Dermis microvascular lymphatic vessel endothelial cell (primary cell): ENCODE results near the gene FNDC8. TPM values are rescaled to one million over a fixed set of nuclear protein-coding genes. Genes with fewer than 3 reads are reported as not detected.
"Not testable (repeated sequence)": the region's sequence is repeated elsewhere in the genome, so short reads cannot be mapped to it uniquely, and the experiment has no call there.

Source experiments
- DNase-seq, 2 donors: peaks; one replicate each; pipeline versions ENCODE4 v3.0.0 to v3.0.0-alpha.2; 2010; ENCODE audit warnings: low read depth in 2 of 2
- total RNA-seq: library from RNA; depleted of rRNA; stranded (reverse); fragments of >200 nt; gene quantifications from 2 replicates; pipeline ENCODE4 v1.2.1, GENCODE V29; 2014

The FNDC8 gene
- total RNA-seq, result under 0.01 TPM in 1 of 2 replicates, not detected in the other

- DNase-seq, result no peak
These were observed at the start of gene FNDC8 for GRCh38 chr17:35121315-35121714. FNDC8 (plus strand) TSS chr17:35121615; CDS start chr17:35121694, 79 bp downstream.

GRCh38 chr17:35073183-35073790 is 48.1 kb upstream of the FNDC8 start:
- DNase-seq, result no peak

DNA sequence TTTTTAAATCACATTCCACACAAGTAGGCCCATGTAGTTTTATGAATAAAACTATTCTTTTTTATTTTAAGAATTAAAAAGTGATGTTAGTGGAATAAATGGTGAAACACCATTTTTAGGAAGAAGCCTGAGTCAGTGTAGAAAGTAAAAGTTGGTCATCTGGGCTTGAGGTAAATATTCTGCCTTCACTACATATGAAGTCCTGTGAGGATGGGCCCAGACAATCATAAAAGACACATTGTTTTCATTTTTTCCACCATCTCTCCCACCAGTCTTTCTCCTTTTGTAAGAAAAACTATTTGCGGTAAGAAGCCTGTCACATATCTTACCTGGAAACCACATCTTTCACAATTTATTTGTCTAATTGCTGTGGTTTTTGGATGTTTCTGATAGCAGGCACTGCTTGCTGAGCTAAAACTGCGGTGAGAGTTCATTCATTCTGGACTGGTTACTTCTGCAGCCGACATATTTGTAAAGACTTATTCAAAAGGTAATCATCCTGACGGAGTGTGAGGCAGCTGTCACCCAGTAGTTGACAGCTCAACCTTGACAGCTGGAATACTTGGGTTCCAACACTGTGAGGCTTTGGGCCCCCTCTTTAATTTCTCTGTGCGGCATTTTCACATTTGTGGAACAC is 47.3 kb upstream of the FNDC8 start:
- no peak for DNase-seq

GRCh38 chr17:35074711-35075707 is 46.4 kb upstream of the FNDC8 start:
- DNase-seq, result peak in 1 of 2 donors; percentile 15

DNA sequence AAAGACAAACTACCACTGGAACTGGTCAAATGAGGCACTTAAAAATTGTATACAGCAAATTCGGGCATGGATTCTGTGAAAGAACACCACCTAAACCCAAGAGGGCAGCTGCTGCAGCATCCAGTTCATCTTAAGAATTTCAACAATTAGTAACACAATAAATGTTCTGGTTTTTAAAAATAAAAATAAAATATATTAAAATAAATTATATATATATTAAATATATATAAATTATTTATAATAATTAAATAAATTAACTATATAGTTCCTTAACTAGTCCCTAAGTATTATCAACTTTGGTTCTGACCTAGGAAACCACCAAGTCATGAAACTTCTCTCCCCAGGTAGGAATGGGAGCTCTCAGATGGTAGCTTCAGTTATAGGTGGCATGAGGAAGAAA is 44.5 kb upstream of the FNDC8 start:
- DNase-seq, result no peak

GRCh38 chr17:35079547-35080423 is 41.6 kb upstream of the FNDC8 start:
- DNase-seq, result peak in 1 of 2 donors; percentile 36

DNA sequence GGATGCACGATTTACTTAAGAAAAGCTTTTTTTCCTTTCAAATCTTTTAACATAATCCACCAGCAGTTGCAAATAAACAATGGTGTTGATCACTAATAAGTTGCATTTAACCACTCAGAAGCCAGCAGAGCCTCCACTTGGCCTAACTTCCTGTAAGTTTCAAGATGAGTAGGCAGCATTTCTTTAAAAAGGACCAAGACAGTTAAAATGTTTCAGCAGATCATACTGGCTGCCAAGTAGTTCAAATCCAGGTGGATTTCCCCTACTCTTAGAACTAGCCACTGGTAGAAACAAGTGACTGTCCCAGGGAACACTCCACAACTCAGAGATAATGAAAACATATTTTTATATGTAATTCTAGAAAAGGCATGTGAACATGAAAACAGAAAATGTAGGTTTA is 40.9 kb upstream of the FNDC8 start:
- no peak for DNase-seq

- DNase-seq, result no peak
These were observed 39.8 kb upstream of the FNDC8 start for GRCh38 chr17:35081638-35082037.

GRCh38 chr17:35082073-35082657 is 39.2 kb upstream of the FNDC8 start:
- DNase-seq, result peak in 1 of 2 donors; percentile 50

DNA sequence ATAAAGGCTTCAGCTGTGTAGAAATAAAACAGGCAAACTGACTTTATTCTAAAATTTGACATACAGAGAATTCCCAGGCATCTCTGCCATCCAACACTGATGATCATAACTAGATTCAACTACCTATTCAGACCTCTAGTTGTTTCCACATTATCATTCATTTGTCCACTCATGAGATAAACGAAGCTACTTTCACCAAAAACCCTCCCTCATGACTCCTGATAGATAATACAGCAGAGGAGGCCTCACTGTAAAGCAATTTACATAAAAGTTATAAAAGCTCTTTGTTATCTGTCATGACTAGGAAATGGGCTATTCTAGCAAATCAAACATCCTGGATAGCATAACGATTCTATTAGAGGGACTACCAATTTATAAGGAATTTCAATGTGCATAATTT is 38.3 kb upstream of the FNDC8 start:
- no peak for DNase-seq

- no peak for DNase-seq
These were observed 36.4 kb upstream of the FNDC8 start for GRCh38 chr17:35084987-35085386.

- no peak for DNase-seq
These were observed 35.3 kb upstream of the FNDC8 start for GRCh38 chr17:35086164-35086563.

DNA sequence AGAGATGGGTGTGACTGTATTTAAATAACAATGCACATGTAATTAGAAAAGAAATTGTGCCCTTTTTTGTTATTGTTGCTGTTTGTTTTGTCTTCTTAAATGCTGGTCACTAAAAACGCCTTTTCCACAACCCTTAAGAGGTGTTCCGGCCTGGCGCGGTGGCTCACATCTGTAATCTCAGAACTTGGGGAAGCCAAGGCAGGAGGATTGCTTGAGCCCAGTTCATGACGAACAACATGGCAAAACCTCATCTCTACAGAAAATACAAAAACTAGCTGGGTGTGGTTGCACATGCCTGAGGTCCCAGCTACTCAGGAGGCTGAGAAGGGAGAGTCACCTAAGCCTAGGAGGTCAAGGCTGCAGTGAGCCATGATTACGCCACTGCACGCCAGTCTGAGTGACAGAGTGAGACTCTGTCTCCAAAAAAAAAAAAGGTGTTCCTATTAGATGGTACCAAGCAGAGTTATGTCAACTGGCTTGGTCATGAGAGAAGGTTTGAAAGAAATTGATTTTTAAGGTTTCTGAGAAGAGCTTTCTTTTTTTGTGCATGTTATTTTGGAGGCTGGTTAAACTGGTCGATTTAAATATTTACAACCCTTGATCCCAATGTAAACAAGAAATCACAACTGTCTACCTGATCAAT is 34.4 kb upstream of the FNDC8 start:
- DNase-seq, result no peak

DNA sequence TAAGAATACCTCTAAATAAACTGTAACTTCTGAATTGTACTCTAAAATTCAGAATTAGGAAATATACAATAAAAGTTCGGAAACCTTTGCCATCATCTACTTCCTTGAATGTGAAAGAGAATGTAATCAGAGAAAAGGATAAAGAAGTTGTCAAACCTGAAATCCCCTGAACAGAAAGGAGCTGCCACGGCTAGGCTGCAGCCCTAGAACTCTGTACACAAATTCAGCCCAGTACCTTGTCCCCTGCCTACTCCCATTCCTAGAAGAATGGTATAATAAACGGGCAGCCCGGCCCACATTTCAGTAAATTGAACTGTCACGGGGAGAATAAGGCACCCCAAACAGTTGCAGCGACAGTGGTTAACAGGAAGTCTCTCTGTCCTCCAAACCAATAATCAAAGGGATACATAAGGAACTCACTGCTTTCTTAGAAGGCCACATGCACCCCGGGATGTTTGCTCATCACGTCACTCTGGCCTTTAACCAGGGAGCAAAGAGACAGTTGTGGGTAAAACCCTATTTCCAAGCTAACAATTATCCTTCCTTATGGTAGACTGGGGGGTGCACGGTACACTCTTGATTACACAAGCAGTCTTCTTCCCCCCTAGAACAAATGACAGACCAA is 33.6 kb upstream of the FNDC8 start:
- DNase-seq, result peak in 1 of 2 donors; percentile 9

DNA sequence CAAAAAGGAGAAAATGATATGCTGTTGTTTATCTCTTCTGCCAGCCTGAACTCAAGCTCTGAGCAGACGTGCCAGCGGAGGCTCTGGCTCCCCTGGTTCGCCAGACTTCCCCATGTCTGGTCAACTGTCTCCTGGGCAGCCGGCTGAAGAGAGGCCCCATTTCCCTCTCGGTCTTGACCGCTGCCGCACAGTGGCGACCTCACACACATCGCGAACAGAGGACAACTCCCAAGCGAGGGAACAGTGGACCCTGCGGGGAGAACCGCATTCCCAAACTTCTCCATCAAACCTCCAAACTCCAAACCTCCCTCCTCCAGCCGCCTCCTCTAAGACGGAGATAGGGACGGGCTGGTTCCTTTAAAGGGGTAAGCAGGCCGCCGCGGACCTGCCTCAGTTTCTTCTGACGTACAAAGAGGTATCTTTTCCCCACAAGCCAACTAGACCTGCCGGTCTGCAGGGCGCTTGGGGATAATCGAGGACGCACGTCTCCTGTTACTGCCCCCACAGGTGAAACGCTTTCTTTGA is 33.0 kb upstream of the FNDC8 start:
- DNase-seq, result peak in 1 of 2 donors; percentile 60

GRCh38 chr17:35088881-35089585 is 32.4 kb upstream of the FNDC8 start:
- DNase-seq, result peak; percentile 35 to 83

DNA sequence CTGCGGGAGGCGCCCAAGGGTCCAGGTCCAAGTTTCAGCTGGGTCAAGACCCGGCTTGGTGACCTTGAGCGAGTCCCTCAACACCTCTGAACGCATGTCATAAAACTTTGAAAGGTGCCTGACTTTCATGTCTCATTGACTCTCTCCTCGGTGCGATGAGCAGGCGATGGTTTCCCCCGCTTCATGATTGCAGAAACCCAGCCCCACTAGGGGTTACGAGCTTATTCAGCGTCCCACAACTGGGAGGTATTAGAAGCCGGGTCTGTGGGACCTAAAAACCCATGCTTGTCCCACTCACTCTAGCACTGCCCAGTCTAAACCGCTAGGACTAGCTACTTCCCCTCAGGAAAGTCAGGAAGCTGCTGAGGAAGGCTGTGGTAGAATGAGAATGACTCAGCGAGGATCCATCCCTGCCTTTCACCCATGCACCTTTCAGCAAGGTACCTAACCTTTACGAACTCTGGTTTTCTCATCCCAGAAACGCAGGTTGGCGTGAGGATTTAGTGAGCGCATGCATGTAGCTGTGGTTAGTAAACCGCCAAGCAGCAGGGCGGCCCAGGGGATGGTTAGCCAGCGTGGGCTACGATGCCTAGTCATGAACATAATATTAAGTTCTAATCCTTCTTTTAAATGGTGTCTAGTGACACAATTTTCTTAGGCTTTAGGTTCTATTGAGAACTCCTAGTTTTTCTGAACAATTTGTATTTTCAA is 31.7 kb upstream of the FNDC8 start:
- DNase-seq, result peak; percentile 26 to 74

- DNase-seq, result not testable (repeated sequence)
These were observed 30.7 kb upstream of the FNDC8 start for GRCh38 chr17:35090707-35091106.
